DOHH2 (cell line): Measurements from ENCODE around the gene CNKSR1.

ENCODE experiments used
- H3F3A ChIP-seq: fragments of 200-600 bp; sonication (generic), shearing (Covaris generic); 2 replicates; pipeline ENCODE4 v1.6.0; 2016; ENCODE audit warnings: antibody characterized with exemption, mild to moderate bottlenecking; ENCODE audit not compliant: control insufficient read depth, insufficient read depth
- H3K27ac ChIP-seq: fragments of 200-600 bp; sonication (generic); 2 replicates; pipeline ENCODE4 v1.5.1; 2014; ENCODE audit warnings: low read depth, mild to moderate bottlenecking, low read length, moderate library complexity
- H3K27me3 ChIP-seq: fragments of 200-600 bp; sonication (generic); 2 replicates; pipeline ENCODE4 v1.6.1; 2014; ENCODE audit warnings: mild to moderate bottlenecking, low read length, mixed read lengths; ENCODE audit not compliant: control insufficient read depth
- H3K36me3 ChIP-seq: fragments of 200-600 bp; sonication (generic); 2 replicates; pipeline ENCODE4 v1.6.1; 2014; ENCODE audit warnings: mild to moderate bottlenecking, low read length, moderate library complexity, mixed read lengths; ENCODE audit not compliant: control insufficient read depth
- H3K4me1 ChIP-seq: fragments of 200-600 bp; sonication (generic); 2 replicates; pipeline ENCODE4 v1.6.1; 2014; ENCODE audit warnings: mild to moderate bottlenecking, low read length, mixed read lengths; ENCODE audit not compliant: control insufficient read depth
- H3K4me2 ChIP-seq: fragments of 200-600 bp; sonication (generic); 2 replicates; pipeline ENCODE4 v1.6.0; 2014; ENCODE audit warnings: mild to moderate bottlenecking, low read length, moderate library complexity
- H3K4me3 ChIP-seq: fragments of 200-600 bp; sonication (generic); 2 replicates; pipeline ENCODE4 v1.5.1; 2014; ENCODE audit warnings: mild to moderate bottlenecking, low read length, mixed read lengths
- H3K79me2 ChIP-seq: fragments of 200-600 bp; sonication (generic); 2 replicates; pipeline ENCODE4 v1.6.1; 2014; ENCODE audit warnings: mild to moderate bottlenecking, low read length, mixed read lengths; ENCODE audit not compliant: control insufficient read depth
- H3K9me2 ChIP-seq: fragments of 200-600 bp; sonication (generic); replicated peaks from 2 replicates; pipeline ENCODE4 v1.6.1; 2014; ENCODE audit warnings: mild to moderate bottlenecking, low read length, mixed read lengths; ENCODE audit not compliant: control insufficient read depth
- H3K9me3 ChIP-seq: fragments of 200-600 bp; sonication (generic); 2 replicates; pipeline ENCODE4 v1.6.1; 2014; ENCODE audit warnings: antibody characterized with exemption, low read length, mixed read lengths; ENCODE audit not compliant: control insufficient read depth, insufficient read depth
- H4K20me1 ChIP-seq: fragments of 200-600 bp; sonication (generic); 2 replicates; pipeline ENCODE4 v1.6.0; 2014; ENCODE audit warnings: low read depth, mild to moderate bottlenecking, antibody characterized with exemption, low read length, moderate library complexity; ENCODE audit not compliant: control insufficient read depth, insufficient read depth
- CTCF ChIP-seq: fragments of 200-600 bp; sonication (generic); IDR thresholded peaks from one replicate; pipeline ENCODE4 v1.5.1; 2014; ENCODE audit warnings: antibody characterized with exemption, mild to moderate bottlenecking, low read depth, low read length; ENCODE audit not compliant: poor library complexity, severe bottlenecking
- EZH2phosphoT487 ChIP-seq: fragments of 200-600 bp; sonication (generic); IDR thresholded peaks from 2 replicates; pipeline ENCODE4 v1.6.1; 2017; ENCODE audit warnings: borderline replicate concordance, mild to moderate bottlenecking, antibody characterized with exemption, low read length, moderate library complexity, mixed read lengths

The CNKSR1 gene

GRCh38 chr1:26163684-26164035, 13.6 kb upstream of the CNKSR1 start:
- peaks cover 43% of the 10 kb centered on the region for H3K27me3 ChIP-seq
- TF ChIP-seq EZH2phosphoT487 (no peak), CTCF (no peak)
- H3K79me2 ChIP-seq, result no peaks in the 10 kb centered on the region
- H3K36me3 ChIP-seq, result no peaks in the 10 kb centered on the region
- peaks cover 22% of the 10 kb centered on the region for H3K4me1 ChIP-seq
- H3K4me3 ChIP-seq, result peak overlapping the region; percentile 42; the same call in 1 of the 2 replicates
- no peaks in the 10 kb centered on the region for H4K20me1 ChIP-seq
- H3K27ac ChIP-seq, result no peak overlapping the region
- peak overlapping the region; percentile 56 for H3K4me2 ChIP-seq
- H3K9me3 ChIP-seq, result no peaks in the 10 kb centered on the region
- H3K9me2 ChIP-seq, result no peaks in the 10 kb centered on the region
- no peaks in the 10 kb centered on the region for H3F3A ChIP-seq

GRCh38 chr1:26164036-26164860, 13.0 kb upstream of the CNKSR1 start:
- Histone ChIP-seq H3K9me3 (no peaks in the 10 kb centered on the region), H3K27me3 (peaks cover 38% of the 10 kb centered on the region), H3K27ac (no peak overlapping the region), H3K4me3 (peak overlapping the region; percentile 42), H3K79me2 (no peaks in the 10 kb centered on the region), H3F3A (no peaks in the 10 kb centered on the region), H3K9me2 (no peaks in the 10 kb centered on the region), H3K4me2 (peak overlapping the region; percentile 56), H4K20me1 (no peaks in the 10 kb centered on the region), H3K36me3 (no peaks in the 10 kb centered on the region), H3K4me1 (peaks cover 22% of the 10 kb centered on the region)
- TF ChIP-seq CTCF, result peak; percentile 59
- TF ChIP-seq EZH2phosphoT487, result no peak

- TF ChIP-seq CTCF (no peak), EZH2phosphoT487 (no peak)
- H3K4me1 ChIP-seq, result peaks cover 21% of the 10 kb centered on the region
- H3K36me3 ChIP-seq, result peaks cover 4% of the 10 kb centered on the region; the same call in 1 of the 2 replicates
- no peak overlapping the region for H3K27ac ChIP-seq
- H3K27me3 ChIP-seq, result peaks cover 32% of the 10 kb centered on the region
- H4K20me1 ChIP-seq, result no peaks in the 10 kb centered on the region
- no peak overlapping the region for H3K4me3 ChIP-seq
- peaks cover 5% of the 10 kb centered on the region for H3K79me2 ChIP-seq
- peak overlapping the region; percentile 56; the same call in 1 of the 2 replicates for H3K4me2 ChIP-seq
- no peaks in the 10 kb centered on the region for H3K9me2 ChIP-seq
- no peaks in the 10 kb centered on the region for H3K9me3 ChIP-seq
- H3F3A ChIP-seq, result no peaks in the 10 kb centered on the region
These were observed 12.1 kb upstream of the CNKSR1 start for GRCh38 chr1:26164861-26165842.
